ENCODE results near the gene RANBP3L. TPM values are rescaled to one million over a fixed set of nuclear protein-coding genes. Genes with fewer than 3 reads are reported as not detected.

Gene RANBP3L
- total and polyA plus RNA-seq, 4 donors: 0.33 to 9.2 (median 2.1) TPM

DNA sequence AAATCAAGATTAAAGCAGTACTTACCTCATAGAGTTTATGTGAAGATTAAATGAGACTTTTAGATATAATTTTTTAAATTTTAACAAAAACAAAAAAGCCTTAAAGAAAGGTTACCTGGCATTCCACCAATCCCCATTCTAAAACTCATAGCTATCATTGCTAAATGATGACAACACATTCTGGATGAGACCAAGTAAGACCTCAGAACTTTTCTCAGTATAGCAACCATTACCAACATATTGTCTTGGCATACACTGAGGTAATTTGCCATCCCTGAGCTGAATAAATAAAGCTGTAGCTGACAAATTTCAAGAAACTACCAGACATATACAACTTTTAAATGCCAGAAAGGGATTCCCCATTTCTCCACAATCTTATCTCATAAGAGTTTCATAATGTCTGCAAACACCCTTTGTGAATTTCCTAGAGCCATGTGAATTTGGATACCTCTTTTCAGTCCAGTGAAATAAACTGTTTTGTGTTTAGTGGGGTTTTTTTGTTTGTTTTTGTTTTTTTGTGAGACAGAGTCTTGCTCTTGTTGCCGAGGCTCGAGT lies 29.5 kb downstream of the RANBP3L start:
- no peak overlapping the region for H3K9ac ChIP-seq (ENCODE audit: low read depth in 1 of 2, low read length in 2 of 2)
- DNase-seq (ENCODE audit: low spot score): no peak
- 56% methylated on average over 2 of the region's 2 CpGs for WGBS
- no peak overlapping the region for H3K27ac ChIP-seq (ENCODE audit: low read depth in 1 of 2, low read length in 2 of 2)
- no peaks in the 10 kb centered on the region for H3K36me3 ChIP-seq (ENCODE audit: control insufficient read depth in 4 of 4, insufficient read depth in 3 of 4, low read depth in 1 of 4, low read length in 3 of 4)
- H3K4me3 ChIP-seq (ENCODE audit: low read depth in 1 of 3, low read length in 3 of 3): no peak overlapping the region
- H3K9me3 ChIP-seq (ENCODE audit: control insufficient read depth in 4 of 4, low read length in 3 of 4): no peaks in the 10 kb centered on the region
- no peaks in the 10 kb centered on the region for H3K27me3 ChIP-seq (ENCODE audit: control insufficient read depth in 4 of 4, insufficient read depth in 4 of 4, low read length in 3 of 4)
- H3K4me1 ChIP-seq (ENCODE audit: control insufficient read depth in 4 of 4, insufficient read depth in 4 of 4, low read length in 3 of 4): peaks cover 7 to 48% (median 41%) of the 10 kb centered on the region in 4 donors
- TF ChIP-seq ZBTB33 (IDR thresholded peaks at IDR 0.05) (no peak), HNF4G (IDR thresholded peaks at IDR 0.05) (no peak), FOXA2 (IDR thresholded peaks at IDR 0.05) (no peak), JUND (IDR thresholded peaks at IDR 0.05) (no peak), YY1 (IDR thresholded peaks at IDR 0.05) (no peak), HNF4A (conservative IDR thresholded peaks at IDR 0.05) (no peak), NR2F2 (IDR thresholded peaks at IDR 0.05) (no peak), CTCF (IDR thresholded peaks at IDR 0.05; ENCODE audit: low read depth, low read length, missing input control) (no peak), RAD21 (IDR thresholded peaks at IDR 0.05) (no peak)

- TF ChIP-seq ZBTB33 (IDR thresholded peaks at IDR 0.05) (no peak), REST (IDR thresholded peaks at IDR 0.05) (no peak), FOXA1 (IDR thresholded peaks at IDR 0.05) (no peak), GABPA (IDR thresholded peaks at IDR 0.05 in 1 of 2, conservative IDR thresholded peaks at IDR 0.05 in 1 of 2) (no peak), HNF4G (IDR thresholded peaks at IDR 0.05) (no peak), RAD21 (IDR thresholded peaks at IDR 0.05) (no peak), EGR1 (IDR thresholded peaks at IDR 0.05; ENCODE audit: low read depth in 2 of 2) (no peak), HNF4A (conservative IDR thresholded peaks at IDR 0.05) (no peak), CTCF (IDR thresholded peaks at IDR 0.05; ENCODE audit: low read depth, low read length, missing input control) (no peak), TAF1 (conservative IDR thresholded peaks at IDR 0.05) (no peak), JUND (IDR thresholded peaks at IDR 0.05) (no peak), RXRA (IDR thresholded peaks at IDR 0.05) (no peak), SP1 (IDR thresholded peaks at IDR 0.05) (no peak), NR2F2 (IDR thresholded peaks at IDR 0.05) (no peak), MAX (IDR thresholded peaks at IDR 0.05) (no peak), YY1 (IDR thresholded peaks at IDR 0.05) (no peak), FOXA2 (IDR thresholded peaks at IDR 0.05) (no peak)
- TF ChIP-seq, protein P1, sequence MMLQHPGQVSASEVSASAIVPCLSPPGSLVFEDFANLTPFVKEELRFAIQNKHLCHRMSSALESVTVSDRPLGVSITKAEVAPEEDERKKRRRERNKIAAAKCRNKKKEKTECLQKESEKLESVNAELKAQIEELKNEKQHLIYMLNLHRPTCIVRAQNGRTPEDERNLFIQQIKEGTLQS (IDR thresholded peaks at IDR 0.05): no peak
- Histone ChIP-seq H3K27ac (ENCODE audit: low read depth in 1 of 2, low read length in 2 of 2) (peak overlapping the region in 1 of 2 donors; percentile 9), H3K27me3 (ENCODE audit: control insufficient read depth in 4 of 4, insufficient read depth in 4 of 4, low read length in 3 of 4) (no peaks in the 10 kb centered on the region), H3K9me3 (ENCODE audit: control insufficient read depth in 4 of 4, low read length in 3 of 4) (no peaks in the 10 kb centered on the region), H3K4me1 (ENCODE audit: control insufficient read depth in 4 of 4, insufficient read depth in 4 of 4, low read length in 3 of 4) (peaks cover 4 to 40% (median 37%) of the 10 kb centered on the region in 4 donors), H3K9ac (ENCODE audit: low read depth in 1 of 2, low read length in 2 of 2) (peak overlapping the region in 1 of 2 donors; percentile 17), H3K36me3 (ENCODE audit: control insufficient read depth in 4 of 4, insufficient read depth in 3 of 4, low read depth in 1 of 4, low read length in 3 of 4) (no peaks in the 10 kb centered on the region), H3K4me3 (ENCODE audit: low read depth in 1 of 3, low read length in 3 of 3) (no peak overlapping the region)
- DNase-seq (ENCODE audit: low spot score): no peak
- WGBS: 45% methylated on average over 3 of the region's 3 CpGs
These were observed 30.7 kb downstream of the RANBP3L start for GRCh38 chr5:36270876-36271575.

Measured in liver (tissue), 9 donors.